BE2C (cell line): ENCODE measurements around the gene ANGPTL8.

Source experiments
- DNase-seq: peaks from one replicate; pipeline ENCODE4 v3.0.0-alpha.2; 2020
- H3K27me3 ChIP-seq: fragments of 250-450 bp; sonication (Bioruptor Pico); 2 replicates; pipeline ENCODE4 v1.5.1; 2020; ENCODE audit warnings: mild to moderate bottlenecking
- H3K36me3 ChIP-seq: fragments of 250-450 bp; sonication (Bioruptor Pico); 2 replicates; pipeline ENCODE4 v1.5.1; 2020; ENCODE audit warnings: mild to moderate bottlenecking
- H3K4me1 ChIP-seq: fragments of 250-450 bp; sonication (Bioruptor Pico); 2 replicates; pipeline ENCODE4 v1.5.1; 2020
- H3K4me3 ChIP-seq: 2 replicates; pipeline ENCODE4 v1.5.1; 2011; ENCODE audit warnings: low read depth, low read length
- H3K9me3 ChIP-seq: fragments of 250-450 bp; sonication (Bioruptor Pico); 2 replicates; pipeline ENCODE4 v1.5.1; 2020
- TF ChIP-seq, protein P1 (sequence below): IDR thresholded peaks from 2 replicates; pipeline ENCODE4 v1.5.1; 2012; ENCODE audit warnings: mild to moderate bottlenecking, low read depth, low read length

Gene ANGPTL8

DNA sequence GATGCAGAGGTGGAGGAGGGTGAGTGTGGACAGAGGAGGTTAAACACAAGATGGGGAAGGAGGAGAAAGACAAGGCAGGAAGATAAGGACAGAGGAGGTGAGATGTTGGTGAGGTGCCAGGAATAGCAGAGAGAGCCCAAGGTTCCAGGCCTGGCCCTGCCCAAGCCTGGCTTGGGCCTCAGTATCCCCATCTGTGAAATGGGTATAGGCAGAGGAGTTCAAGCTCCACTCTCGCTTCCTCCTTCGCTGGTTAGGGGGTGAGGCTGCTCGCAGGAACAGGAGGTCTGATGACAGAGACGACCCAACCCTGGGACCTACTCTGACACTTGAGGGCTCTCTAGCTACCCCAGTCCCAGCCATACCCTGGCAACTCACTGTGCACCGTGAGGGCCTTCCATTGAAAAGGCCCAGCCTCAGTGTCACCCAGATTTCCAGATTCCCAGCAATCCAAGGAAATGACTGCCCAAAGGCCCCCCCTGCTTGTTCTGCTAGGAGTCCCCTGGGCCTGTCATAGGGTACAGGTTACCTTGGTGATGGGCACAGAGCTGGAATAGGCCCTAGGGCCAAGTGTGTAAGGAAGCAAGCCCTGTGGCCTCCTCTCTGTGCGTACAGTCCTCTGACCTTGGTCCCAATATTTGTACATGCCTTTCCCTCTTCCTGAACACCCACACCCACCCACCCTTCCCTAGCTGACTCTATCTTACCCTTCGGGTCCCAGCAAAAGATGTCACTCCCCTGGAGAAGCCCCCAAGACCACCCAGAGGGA is 8.6 kb upstream of the ANGPTL8 start:
- TF ChIP-seq, protein P1, sequence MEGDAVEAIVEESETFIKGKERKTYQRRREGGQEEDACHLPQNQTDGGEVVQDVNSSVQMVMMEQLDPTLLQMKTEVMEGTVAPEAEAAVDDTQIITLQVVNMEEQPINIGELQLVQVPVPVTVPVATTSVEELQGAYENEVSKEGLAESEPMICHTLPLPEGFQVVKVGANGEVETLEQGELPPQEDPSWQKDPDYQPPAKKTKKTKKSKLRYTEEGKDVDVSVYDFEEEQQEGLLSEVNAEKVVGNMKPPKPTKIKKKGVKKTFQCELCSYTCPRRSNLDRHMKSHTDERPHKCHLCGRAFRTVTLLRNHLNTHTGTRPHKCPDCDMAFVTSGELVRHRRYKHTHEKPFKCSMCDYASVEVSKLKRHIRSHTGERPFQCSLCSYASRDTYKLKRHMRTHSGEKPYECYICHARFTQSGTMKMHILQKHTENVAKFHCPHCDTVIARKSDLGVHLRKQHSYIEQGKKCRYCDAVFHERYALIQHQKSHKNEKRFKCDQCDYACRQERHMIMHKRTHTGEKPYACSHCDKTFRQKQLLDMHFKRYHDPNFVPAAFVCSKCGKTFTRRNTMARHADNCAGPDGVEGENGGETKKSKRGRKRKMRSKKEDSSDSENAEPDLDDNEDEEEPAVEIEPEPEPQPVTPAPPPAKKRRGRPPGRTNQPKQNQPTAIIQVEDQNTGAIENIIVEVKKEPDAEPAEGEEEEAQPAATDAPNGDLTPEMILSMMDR, result no peak
- no peaks in the 10 kb centered on the region for H3K4me1 ChIP-seq
- H3K4me3 ChIP-seq, result no peak overlapping the region
- no peaks in the 10 kb centered on the region for H3K36me3 ChIP-seq
- H3K9me3 ChIP-seq, result peaks cover 2% of the 10 kb centered on the region; the same call in 1 of the 2 replicates
- no peaks in the 10 kb centered on the region for H3K27me3 ChIP-seq
- DNase-seq, result no peak

DNA sequence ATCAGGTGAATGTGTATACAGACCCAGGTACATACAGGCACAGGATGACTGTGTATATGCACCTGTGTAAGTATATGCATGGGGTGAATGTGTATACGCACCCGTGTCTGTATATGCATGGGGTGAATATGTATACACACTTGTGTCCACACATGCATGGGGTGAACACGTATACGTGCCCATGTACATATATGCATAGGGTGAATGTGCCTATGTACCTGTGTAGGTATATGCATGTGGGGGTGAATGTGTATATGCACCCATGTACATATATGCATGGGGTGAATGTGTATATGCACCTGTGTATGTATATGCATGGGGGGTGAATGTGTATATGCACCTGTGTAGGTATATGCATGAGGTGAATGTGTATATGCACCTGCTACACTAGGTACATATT is 6.9 kb upstream of the ANGPTL8 start:
- Histone ChIP-seq H3K4me3 (no peak overlapping the region), H3K4me1 (no peaks in the 10 kb centered on the region), H3K9me3 (no peaks in the 10 kb centered on the region), H3K36me3 (no peaks in the 10 kb centered on the region), H3K27me3 (no peaks in the 10 kb centered on the region)
- DNase-seq, result no peak
- TF ChIP-seq, protein P1, result no peak

DNA sequence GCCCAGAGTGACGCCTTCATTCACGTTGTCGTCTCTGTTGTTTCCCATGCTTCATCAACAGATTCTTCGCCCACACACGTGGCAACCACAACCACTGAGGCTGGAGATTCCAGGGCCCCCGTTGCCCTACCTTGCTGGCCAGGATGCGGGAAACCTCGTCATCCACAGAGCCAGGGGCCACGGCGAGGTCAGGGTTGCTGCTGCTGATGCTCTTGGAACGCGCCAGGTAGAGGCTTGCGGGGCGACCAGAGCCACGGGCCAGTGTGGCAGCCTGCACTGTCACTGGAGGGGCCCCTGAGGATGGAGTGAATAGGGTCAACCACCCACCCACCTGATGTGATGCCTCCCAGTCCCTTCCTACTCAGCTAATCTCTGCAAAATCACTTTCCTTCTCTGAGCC is 6.3 kb upstream of the ANGPTL8 start:
- Histone ChIP-seq H3K9me3 (no peaks in the 10 kb centered on the region), H3K4me1 (no peaks in the 10 kb centered on the region), H3K4me3 (no peak overlapping the region), H3K36me3 (no peaks in the 10 kb centered on the region), H3K27me3 (no peaks in the 10 kb centered on the region)
- no peak for DNase-seq
- TF ChIP-seq, protein P1, result no peak

DNA sequence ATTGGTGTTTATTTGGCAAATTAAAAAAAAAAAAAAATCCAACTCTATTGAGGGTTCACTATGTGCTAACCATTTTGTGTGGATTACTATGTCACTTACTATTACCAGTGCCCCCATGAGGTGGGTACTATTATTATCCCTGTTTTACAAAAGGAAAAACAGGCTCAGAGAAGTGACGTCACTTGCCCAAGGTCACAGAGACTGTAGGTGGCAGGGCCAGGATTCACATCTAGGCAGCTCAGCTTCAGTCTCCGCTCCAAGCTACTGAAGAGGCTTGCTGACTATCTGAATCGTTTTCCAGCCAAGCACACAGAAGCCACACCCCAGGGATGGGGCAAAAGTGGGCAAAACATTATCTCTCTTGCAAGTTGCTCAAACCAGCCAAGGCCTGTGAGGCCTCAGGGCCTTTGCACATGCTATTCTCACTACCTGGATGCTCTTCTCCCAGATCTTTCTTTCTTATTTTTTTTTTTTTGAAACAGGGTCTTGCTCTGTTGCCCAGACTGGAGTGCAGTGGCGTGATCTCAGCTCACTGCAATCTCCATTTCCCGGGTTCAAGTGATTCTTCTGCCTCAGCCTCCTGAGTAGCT is 4.8 kb upstream of the ANGPTL8 start:
- DNase-seq, result no peak
- Histone ChIP-seq H3K4me3 (no peak overlapping the region), H3K4me1 (no peaks in the 10 kb centered on the region), H3K36me3 (no peaks in the 10 kb centered on the region), H3K27me3 (no peaks in the 10 kb centered on the region), H3K9me3 (no peaks in the 10 kb centered on the region)
- TF ChIP-seq, protein P1, result no peak

DNA sequence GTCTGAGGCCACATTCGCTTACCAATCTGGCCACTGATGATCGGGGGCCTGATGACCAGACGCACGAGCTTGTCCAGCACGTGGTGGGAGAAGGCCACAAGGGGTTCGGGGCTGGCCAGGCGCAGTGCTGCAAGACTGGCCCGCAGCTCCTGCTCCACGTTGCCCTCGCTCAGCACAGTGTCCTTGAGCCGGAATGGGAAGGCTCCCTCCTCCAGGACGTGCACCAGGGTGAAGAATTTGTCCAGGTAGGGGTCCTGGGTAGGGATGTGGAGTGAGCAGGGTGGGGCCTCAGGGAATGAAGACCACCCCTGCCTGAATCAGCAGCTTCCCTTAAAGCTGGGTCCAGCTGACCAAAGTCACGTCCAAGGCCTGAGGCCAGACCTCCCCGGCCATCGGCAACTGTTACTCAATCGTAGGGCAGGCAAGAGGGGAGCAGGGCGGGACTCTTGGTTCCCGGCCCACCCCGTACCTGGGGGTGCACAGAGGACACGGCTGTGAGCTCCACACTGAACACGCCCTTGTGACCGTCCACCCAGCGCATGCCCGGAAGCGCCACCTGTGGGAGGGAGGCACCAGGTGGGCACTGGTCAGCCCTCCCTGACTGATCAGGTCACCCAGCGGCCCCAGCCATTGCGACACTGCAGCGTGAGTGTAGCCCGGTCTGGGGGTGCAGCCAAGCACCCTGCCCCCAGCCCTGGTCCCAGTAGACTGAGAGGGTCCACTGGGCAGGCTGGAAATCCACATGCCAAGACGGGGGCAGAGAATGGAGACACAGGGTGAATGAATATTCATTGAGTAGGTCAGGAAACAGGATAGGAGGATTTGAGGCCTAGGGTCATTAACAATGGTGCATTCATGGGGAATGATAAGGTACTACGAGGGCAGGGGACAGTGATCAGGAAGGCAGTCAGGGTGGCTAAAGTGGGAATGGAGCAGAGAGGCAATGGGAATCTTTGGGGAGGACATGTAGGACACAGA is 2.8 kb upstream of the ANGPTL8 start:
- TF ChIP-seq, protein P1, result no peak
- Histone ChIP-seq H3K4me1 (no peaks in the 10 kb centered on the region), H3K9me3 (no peaks in the 10 kb centered on the region), H3K36me3 (no peaks in the 10 kb centered on the region), H3K4me3 (no peak overlapping the region), H3K27me3 (no peaks in the 10 kb centered on the region)
- DNase-seq, result no peak
